Activated naive CD8-positive, alpha-beta T cell treated with anti-CD3 and anti-CD28 coated beads, Interleukin-2, amount 10 ng/mL, durations not matched to agents 7 days and 5 days (primary cell): ENCODE measurements around the gene CYTH1. TPM values are rescaled to one million over a fixed set of nuclear protein-coding genes. Genes with fewer than 3 reads are reported as not detected.
A peak's percentile ranks its signal among the peaks of the same experiment; 100 is the strongest.

Experiments
- ATAC-seq: fragments of 150-1000 bp; cut with Tn5 transposase; one replicate; pipeline ENCODE4 v1.10.0; 2021; ENCODE audit warnings: low read depth, moderate library complexity
- POLR2A ChIA-PET: fragments of 350-600 bp; sonication (Branson Sonifier 250); formaldehyde crosslinking; loops from one replicate; lab custom pipeline; 2021; ENCODE audit warnings: antibody characterized with exemption; lab: Charles Lee
- DNase-seq: peaks from one replicate; pipeline ENCODE4 v3.0.0; 2021
- H3K27ac Mint-ChIP-seq: one replicate; pipeline ENCODE4 v1.8.0; 2022; ENCODE audit warnings: mild to moderate bottlenecking, mixed read lengths
- H3K27me3 Mint-ChIP-seq: one replicate; pipeline ENCODE4 v1.8.0; 2022; ENCODE audit warnings: mild to moderate bottlenecking, moderate library complexity, mixed read lengths
- H3K36me3 Mint-ChIP-seq: one replicate; pipeline ENCODE4 v1.8.0; 2021; ENCODE audit warnings: mild to moderate bottlenecking, mixed read lengths
- H3K4me1 Mint-ChIP-seq: one replicate; pipeline ENCODE4 v1.8.0; 2021; ENCODE audit warnings: mixed read lengths
- H3K4me3 Mint-ChIP-seq: one replicate; pipeline ENCODE4 v1.8.0; 2022; ENCODE audit warnings: mild to moderate bottlenecking, moderate library complexity, mixed read lengths
- H3K9me3 Mint-ChIP-seq: one replicate; pipeline ENCODE4 v1.8.0; 2021; ENCODE audit warnings: mixed read lengths
- total RNA-seq, 2 experiments: library from RNA; stranded (reverse); gene quantifications; one replicate each; pipeline ENCODE4 v1.2.3, GENCODE V29; 2021

The CYTH1 gene
- total RNA-seq, 2 experiments from 2014 or later = 180 to 200 TPM

DNA sequence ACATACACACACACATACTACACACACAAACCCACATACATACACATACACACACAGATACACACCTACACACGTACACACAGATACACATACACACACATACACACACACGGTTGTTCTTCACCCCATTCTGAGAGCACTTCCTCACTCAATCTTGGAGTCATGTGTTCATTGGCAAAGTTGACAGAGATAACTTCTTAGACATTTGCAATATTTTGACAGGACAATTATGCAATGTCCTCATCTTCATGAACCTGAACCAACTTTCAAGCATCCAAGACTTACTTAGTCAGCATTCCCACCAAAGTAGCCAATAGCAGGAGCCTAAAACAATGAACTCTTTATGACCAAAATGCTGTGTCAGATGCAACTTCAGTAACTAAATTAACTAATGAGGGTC lies 127.7 kb downstream of the CYTH1 start:
- H3K27ac Mint-ChIP-seq = no peak overlapping the region
- ATAC-seq (no peak), DNase-seq (no peak)
- H3K27me3 Mint-ChIP-seq = peaks cover 6% of the 10 kb centered on the region
- POLR2A ChIA-PET = no interaction called here
- no peak overlapping the region for H3K4me3 Mint-ChIP-seq
- peaks cover 6% of the 10 kb centered on the region for H3K4me1 Mint-ChIP-seq
- peaks cover 3% of the 10 kb centered on the region for H3K9me3 Mint-ChIP-seq
- H3K36me3 Mint-ChIP-seq = peaks cover 2% of the 10 kb centered on the region

DNA sequence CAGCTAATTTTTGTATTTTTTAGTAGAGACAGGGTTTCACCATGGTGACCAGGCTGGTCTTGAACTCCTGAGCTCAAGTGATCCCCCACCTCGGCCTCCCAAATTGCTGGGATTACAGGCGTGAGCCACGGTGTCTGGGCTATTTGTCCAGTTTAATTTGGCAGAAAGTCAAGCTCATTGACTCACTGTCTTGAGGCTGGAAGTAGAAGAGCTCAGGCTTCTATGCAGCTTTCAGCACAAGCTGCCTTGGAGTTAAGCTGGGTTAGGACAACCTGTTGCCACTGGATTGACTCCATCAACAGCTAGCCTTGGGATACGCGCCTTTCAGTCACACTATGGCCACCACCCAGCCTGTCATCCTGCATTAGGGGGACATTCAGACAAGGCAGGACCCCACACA lies 128.7 kb downstream of the CYTH1 start:
- Mint-ChIP-seq H3K27ac (no peak overlapping the region), H3K9me3 (peaks cover 8% of the 10 kb centered on the region), H3K36me3 (peaks cover 5% of the 10 kb centered on the region), H3K4me1 (peaks cover 6% of the 10 kb centered on the region), H3K27me3 (peaks cover 6% of the 10 kb centered on the region), H3K4me3 (no peak overlapping the region)
- no peak for DNase-seq
- no peak for ATAC-seq
- POLR2A ChIA-PET = no interaction called here

DNA sequence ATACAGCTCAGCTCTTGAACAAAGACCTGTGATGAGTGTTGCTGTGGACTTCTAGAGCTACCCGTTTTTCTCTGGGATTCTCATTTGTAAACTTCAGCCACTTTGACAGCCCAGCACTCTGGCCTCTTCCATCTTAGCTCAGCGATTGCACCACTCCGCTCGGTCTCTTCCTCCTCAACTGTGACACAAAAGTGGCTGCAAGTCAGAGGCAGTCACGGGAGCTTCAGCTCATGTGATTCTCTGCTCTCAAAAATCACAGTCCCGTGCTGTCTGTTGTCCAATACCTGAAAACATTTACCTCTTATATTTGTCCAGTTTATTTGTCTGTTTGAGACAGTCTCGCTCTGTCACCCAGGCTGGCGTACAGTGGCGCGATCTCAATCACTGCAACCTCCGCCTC lies 129.2 kb downstream of the CYTH1 start:
- no peak overlapping the region for H3K27ac Mint-ChIP-seq
- H3K36me3 Mint-ChIP-seq = peaks cover 5% of the 10 kb centered on the region
- H3K4me1 Mint-ChIP-seq = peaks cover 6% of the 10 kb centered on the region
- no peak overlapping the region for H3K4me3 Mint-ChIP-seq
- POLR2A ChIA-PET = no interaction called here
- H3K27me3 Mint-ChIP-seq = peaks cover 6% of the 10 kb centered on the region
- DNase-seq (no peak), ATAC-seq (no peak)
- peaks cover 10% of the 10 kb centered on the region for H3K9me3 Mint-ChIP-seq

DNA sequence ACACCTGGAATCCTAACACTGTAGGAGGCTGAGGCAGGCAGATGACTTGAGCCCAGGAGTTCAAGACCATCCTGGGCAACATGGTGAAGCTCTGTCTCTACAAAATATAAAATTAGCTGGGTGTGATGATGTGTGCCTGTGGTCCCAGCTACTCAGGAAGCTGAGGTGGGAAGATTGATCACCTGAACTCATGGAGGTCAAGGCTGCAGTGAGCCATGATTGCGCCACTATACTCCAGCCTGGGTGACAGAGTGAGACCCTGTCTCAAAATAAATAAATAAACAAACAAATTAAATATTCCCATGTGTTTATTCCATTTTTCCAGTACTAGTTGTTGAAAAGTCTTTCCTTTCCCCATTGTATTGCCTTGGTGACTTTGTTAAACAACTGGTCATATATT lies 130.0 kb downstream of the CYTH1 start:
- peaks cover 15% of the 10 kb centered on the region for H3K9me3 Mint-ChIP-seq
- H3K27ac Mint-ChIP-seq = no peak overlapping the region
- DNase-seq = no peak
- peaks cover 6% of the 10 kb centered on the region for H3K27me3 Mint-ChIP-seq
- no peak overlapping the region for H3K4me3 Mint-ChIP-seq
- ATAC-seq = no peak
- POLR2A ChIA-PET = no interaction called here
- peaks cover 5% of the 10 kb centered on the region for H3K36me3 Mint-ChIP-seq
- peaks cover 6% of the 10 kb centered on the region for H3K4me1 Mint-ChIP-seq

- Mint-ChIP-seq H3K27me3 (peaks cover 6% of the 10 kb centered on the region), H3K27ac (no peak overlapping the region), H3K4me1 (peaks cover 5% of the 10 kb centered on the region), H3K36me3 (peaks cover 5% of the 10 kb centered on the region), H3K9me3 (peaks cover 16% of the 10 kb centered on the region), H3K4me3 (no peak overlapping the region)
- no peak for DNase-seq
- no peak for ATAC-seq
- POLR2A ChIA-PET = no interaction called here
Measured at GRCh38 chr17:78651554-78651953, 130.5 kb downstream of the CYTH1 start.

DNA sequence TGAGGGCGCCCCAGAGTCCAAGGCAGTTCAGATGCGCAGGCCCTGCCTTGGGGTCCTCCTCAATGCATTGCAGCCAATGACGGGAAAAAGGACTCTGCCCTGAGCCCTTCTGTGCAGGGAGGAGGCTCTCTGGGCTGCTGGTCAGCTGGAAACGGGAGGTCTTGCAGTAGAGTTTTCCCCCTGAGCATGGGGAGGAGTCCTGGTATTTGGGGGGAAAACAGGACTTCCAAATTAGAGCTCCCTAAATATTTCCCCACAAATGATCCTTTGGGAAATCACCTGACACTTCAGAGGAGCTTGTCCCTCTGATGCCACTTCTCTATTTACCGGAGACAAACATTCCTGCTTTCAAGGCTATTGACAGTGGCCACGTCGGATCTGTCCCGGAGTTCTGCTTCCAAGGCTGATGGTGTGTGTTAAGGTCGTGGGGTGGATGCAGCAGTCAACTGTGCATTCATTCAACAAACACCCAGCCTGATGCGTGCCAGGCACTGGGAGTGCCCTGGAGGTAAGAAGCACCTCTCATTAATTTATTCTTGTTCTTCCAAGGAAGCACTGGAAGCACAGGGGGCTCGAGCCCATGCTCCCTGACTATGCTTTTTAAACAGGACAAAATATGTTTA lies 131.9 kb downstream of the CYTH1 start:
- Mint-ChIP-seq H3K4me1 (peaks cover 13% of the 10 kb centered on the region), H3K27me3 (peaks cover 6% of the 10 kb centered on the region), H3K27ac (no peak overlapping the region), H3K36me3 (peaks cover 5% of the 10 kb centered on the region), H3K4me3 (no peak overlapping the region), H3K9me3 (peaks cover 16% of the 10 kb centered on the region)
- ATAC-seq = no peak
- POLR2A ChIA-PET = no interaction called here
- DNase-seq = no peak

DNA sequence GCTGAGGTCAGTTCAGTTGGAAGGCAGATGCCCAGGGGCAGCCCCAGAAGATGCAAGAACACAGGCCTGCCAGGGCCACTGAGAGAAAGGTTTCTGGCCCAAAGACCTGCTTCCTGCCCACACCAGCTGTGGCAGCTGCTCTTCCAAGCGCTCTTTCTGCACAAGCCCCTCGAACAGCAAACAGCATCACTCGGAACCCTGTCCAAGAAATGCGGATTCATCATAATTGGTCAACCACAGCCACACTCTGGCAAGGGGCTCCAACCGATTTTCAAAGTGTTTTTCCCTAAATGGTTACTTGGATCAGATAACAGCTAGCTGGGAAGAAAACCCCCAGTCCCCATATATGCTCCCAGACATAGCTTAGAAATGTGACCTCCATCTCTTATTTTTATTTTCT lies 133.8 kb downstream of the CYTH1 start:
- Mint-ChIP-seq H3K27ac (no peak overlapping the region), H3K9me3 (peaks cover 16% of the 10 kb centered on the region), H3K36me3 (peaks cover 5% of the 10 kb centered on the region), H3K4me3 (no peak overlapping the region), H3K4me1 (peaks cover 13% of the 10 kb centered on the region), H3K27me3 (peaks cover 6% of the 10 kb centered on the region)
- ATAC-seq (no peak), DNase-seq (no peak)
- POLR2A ChIA-PET = no interaction called here

GRCh38 chr17:78647032-78647431 lies 135.0 kb downstream of the CYTH1 start:
- POLR2A ChIA-PET = no interaction called here
- peaks cover 5% of the 10 kb centered on the region for H3K36me3 Mint-ChIP-seq
- DNase-seq = no peak
- peaks cover 16% of the 10 kb centered on the region for H3K9me3 Mint-ChIP-seq
- no peak for ATAC-seq
- H3K4me3 Mint-ChIP-seq = no peak overlapping the region
- peaks cover 2% of the 10 kb centered on the region for H3K27me3 Mint-ChIP-seq
- H3K27ac Mint-ChIP-seq = peak overlapping the region; percentile 40
- H3K4me1 Mint-ChIP-seq = peaks cover 11% of the 10 kb centered on the region

GRCh38 chr17:78645421-78646295 lies 136.4 kb downstream of the CYTH1 start:
- DNase-seq (peak; percentile 54), ATAC-seq (peak; percentile 85)
- peaks cover 8% of the 10 kb centered on the region for H3K4me1 Mint-ChIP-seq
- H3K27ac Mint-ChIP-seq = peak overlapping the region; percentile 64
- H3K27me3 Mint-ChIP-seq = no peaks in the 10 kb centered on the region
- peak overlapping the region; percentile 45 for H3K4me3 Mint-ChIP-seq
- H3K36me3 Mint-ChIP-seq = peaks cover 5% of the 10 kb centered on the region
- peaks cover 16% of the 10 kb centered on the region for H3K9me3 Mint-ChIP-seq
- POLR2A ChIA-PET = no interaction called here

- H3K36me3 Mint-ChIP-seq = peaks cover 5% of the 10 kb centered on the region
- DNase-seq (no peak), ATAC-seq (no peak)
- H3K4me3 Mint-ChIP-seq = no peak overlapping the region
- peaks cover 8% of the 10 kb centered on the region for H3K4me1 Mint-ChIP-seq
- POLR2A ChIA-PET = no interaction called here
- peaks cover 16% of the 10 kb centered on the region for H3K9me3 Mint-ChIP-seq
- H3K27ac Mint-ChIP-seq = no peak overlapping the region
- no peaks in the 10 kb centered on the region for H3K27me3 Mint-ChIP-seq
Measured at GRCh38 chr17:78644931-78645351, 137.1 kb downstream of the CYTH1 start.

- POLR2A ChIA-PET = interaction anchor here (0.7 kb wide), 2 partner anchors 14 to 34 kb away, joined by 3 to 4 read pairs; no protein-coding TSS in a partner anchor
- peaks cover 11% of the 10 kb centered on the region for H3K9me3 Mint-ChIP-seq
- no peak overlapping the region for H3K4me3 Mint-ChIP-seq
- ATAC-seq (no peak), DNase-seq (no peak)
- peaks cover 3% of the 10 kb centered on the region for H3K36me3 Mint-ChIP-seq
- H3K27ac Mint-ChIP-seq = no peak overlapping the region
- no peaks in the 10 kb centered on the region for H3K27me3 Mint-ChIP-seq
- peaks cover 8% of the 10 kb centered on the region for H3K4me1 Mint-ChIP-seq
Measured at GRCh38 chr17:78644224-78644623, 137.8 kb downstream of the CYTH1 start.

- peaks cover 12% of the 10 kb centered on the region for H3K4me1 Mint-ChIP-seq
- ATAC-seq = no peak
- no peaks in the 10 kb centered on the region for H3K27me3 Mint-ChIP-seq
- POLR2A ChIA-PET = no interaction called here
- no peak for DNase-seq
- no peak overlapping the region for H3K27ac Mint-ChIP-seq
- H3K9me3 Mint-ChIP-seq = peaks cover 7% of the 10 kb centered on the region
- no peaks in the 10 kb centered on the region for H3K36me3 Mint-ChIP-seq
- no peak overlapping the region for H3K4me3 Mint-ChIP-seq
Measured at GRCh38 chr17:78643326-78643725, 138.7 kb downstream of the CYTH1 start.

DNA sequence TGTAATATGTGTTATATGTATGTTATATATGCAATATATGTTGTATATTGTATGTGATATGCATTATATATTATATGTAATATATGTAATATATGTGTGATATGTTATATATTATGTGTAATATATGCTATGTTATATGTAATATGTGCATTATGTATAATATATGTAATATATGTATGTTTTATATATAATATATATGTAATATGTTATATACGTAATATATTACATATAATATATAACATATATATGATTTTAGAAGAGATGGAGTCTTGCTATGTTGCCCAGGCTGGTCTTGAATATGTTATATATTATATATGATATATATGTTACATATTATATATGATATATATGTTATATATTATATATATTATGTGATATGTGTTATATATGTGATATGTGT lies 139.4 kb downstream of the CYTH1 start:
- H3K36me3 Mint-ChIP-seq = no peaks in the 10 kb centered on the region
- POLR2A ChIA-PET = no interaction called here
- DNase-seq (no peak), ATAC-seq (no peak)
- H3K4me3 Mint-ChIP-seq = no peak overlapping the region
- no peak overlapping the region for H3K27ac Mint-ChIP-seq
- no peaks in the 10 kb centered on the region for H3K27me3 Mint-ChIP-seq
- H3K9me3 Mint-ChIP-seq = peaks cover 4% of the 10 kb centered on the region
- H3K4me1 Mint-ChIP-seq = peaks cover 12% of the 10 kb centered on the region

- peaks cover 4% of the 10 kb centered on the region for H3K27me3 Mint-ChIP-seq
- peaks cover 12% of the 10 kb centered on the region for H3K4me1 Mint-ChIP-seq
- no peak overlapping the region for H3K4me3 Mint-ChIP-seq
- no peak for ATAC-seq
- H3K36me3 Mint-ChIP-seq = no peaks in the 10 kb centered on the region
- POLR2A ChIA-PET = no interaction called here
- H3K27ac Mint-ChIP-seq = no peak overlapping the region
- no peaks in the 10 kb centered on the region for H3K9me3 Mint-ChIP-seq
- DNase-seq = no peak
Measured at GRCh38 chr17:78641666-78642065, 140.4 kb downstream of the CYTH1 start.
